ENCODE results near the gene PRDM2.
A peak's percentile ranks its signal among the peaks of the same experiment; 100 is the strongest.

Gene PRDM2

GRCh38 chr1:13807209-13807608 lies 107.2 kb downstream of the PRDM2 start:
- H2AFZ ChIP-seq (ENCODE audit: low read depth, low read length, severe bottlenecking), result no peak overlapping the region
- no peaks in the 10 kb centered on the region for H3K36me3 ChIP-seq (ENCODE audit: low read length)
- H3K79me2 ChIP-seq (ENCODE audit: insufficient read depth, low read length), result no peaks in the 10 kb centered on the region
- H3K27ac ChIP-seq (ENCODE audit: low read depth, low read length), result no peak overlapping the region
- H3K4me3 ChIP-seq (ENCODE audit: insufficient read depth, low read length, poor library complexity, severe bottlenecking), result no peak overlapping the region
- TF ChIP-seq EZH2phosphoT487 (conservative IDR thresholded peaks at IDR 0.05; ENCODE audit: low read length), result no peak
- TF ChIP-seq CTCF (IDR thresholded peaks at IDR 0.05; ENCODE audit: insufficient read depth, low read length, poor library complexity, severe bottlenecking), result peak; percentile 89
- H4K20me1 ChIP-seq (ENCODE audit: low read depth, low read length), result no peaks in the 10 kb centered on the region
- no peak overlapping the region for H3K9ac ChIP-seq (ENCODE audit: low read length)
- H3F3A ChIP-seq (ENCODE audit: insufficient read depth), result no peaks in the 10 kb centered on the region
- H3K27me3 ChIP-seq (ENCODE audit: low read length), result no peaks in the 10 kb centered on the region
- no peaks in the 10 kb centered on the region for H3K9me2 ChIP-seq (replicated peaks; ENCODE audit: insufficient read depth, low read length)
- no peak overlapping the region for H3K4me2 ChIP-seq (ENCODE audit: low read depth, low read length, poor library complexity, severe bottlenecking)
- no peaks in the 10 kb centered on the region for H3K9me3 ChIP-seq (ENCODE audit: insufficient read depth, low read length)

GRCh38 chr1:13808729-13809131 lies 108.7 kb downstream of the PRDM2 start:
- H3K4me2 ChIP-seq (ENCODE audit: low read depth, low read length, poor library complexity, severe bottlenecking), result no peak overlapping the region
- no peaks in the 10 kb centered on the region for H3K9me2 ChIP-seq (replicated peaks; ENCODE audit: insufficient read depth, low read length)
- H3K79me2 ChIP-seq (ENCODE audit: insufficient read depth, low read length), result no peaks in the 10 kb centered on the region
- H3K4me3 ChIP-seq (ENCODE audit: insufficient read depth, low read length, poor library complexity, severe bottlenecking), result no peak overlapping the region
- no peaks in the 10 kb centered on the region for H3K36me3 ChIP-seq (ENCODE audit: low read length)
- H4K20me1 ChIP-seq (ENCODE audit: low read depth, low read length), result no peaks in the 10 kb centered on the region
- H3K27me3 ChIP-seq (ENCODE audit: low read length), result no peaks in the 10 kb centered on the region
- H3K27ac ChIP-seq (ENCODE audit: low read depth, low read length), result no peak overlapping the region
- H2AFZ ChIP-seq (ENCODE audit: low read depth, low read length, severe bottlenecking), result no peak overlapping the region
- no peaks in the 10 kb centered on the region for H3F3A ChIP-seq (ENCODE audit: insufficient read depth)
- no peak overlapping the region for H3K9ac ChIP-seq (ENCODE audit: low read length)
- TF ChIP-seq EZH2phosphoT487 (conservative IDR thresholded peaks at IDR 0.05; ENCODE audit: low read length), result no peak
- no peak for TF ChIP-seq CTCF (IDR thresholded peaks at IDR 0.05; ENCODE audit: insufficient read depth, low read length, poor library complexity, severe bottlenecking)
- no peaks in the 10 kb centered on the region for H3K9me3 ChIP-seq (ENCODE audit: insufficient read depth, low read length)

GRCh38 chr1:13809461-13810159 lies 109.6 kb downstream of the PRDM2 start:
- no peak overlapping the region for H3K4me2 ChIP-seq (ENCODE audit: low read depth, low read length, poor library complexity, severe bottlenecking)
- no peak overlapping the region for H3K27ac ChIP-seq (ENCODE audit: low read depth, low read length)

More at GRCh38 chr1:13809461-13810159, 109.6 kb downstream of the PRDM2 start:
- H3K9ac ChIP-seq (ENCODE audit: low read length), result no peak overlapping the region
- H3K9me2 ChIP-seq (replicated peaks; ENCODE audit: insufficient read depth, low read length), result no peaks in the 10 kb centered on the region
- H3K79me2 ChIP-seq (ENCODE audit: insufficient read depth, low read length), result no peaks in the 10 kb centered on the region
- H3K4me3 ChIP-seq (ENCODE audit: insufficient read depth, low read length, poor library complexity, severe bottlenecking), result no peak overlapping the region
- H3K9me3 ChIP-seq (ENCODE audit: insufficient read depth, low read length), result no peaks in the 10 kb centered on the region
- no peaks in the 10 kb centered on the region for H4K20me1 ChIP-seq (ENCODE audit: low read depth, low read length)
- no peaks in the 10 kb centered on the region for H3K36me3 ChIP-seq (ENCODE audit: low read length)
- H3F3A ChIP-seq (ENCODE audit: insufficient read depth), result no peaks in the 10 kb centered on the region
- no peaks in the 10 kb centered on the region for H3K27me3 ChIP-seq (ENCODE audit: low read length)
- no peak overlapping the region for H2AFZ ChIP-seq (ENCODE audit: low read depth, low read length, severe bottlenecking)
- TF ChIP-seq CTCF (IDR thresholded peaks at IDR 0.05; ENCODE audit: insufficient read depth, low read length, poor library complexity, severe bottlenecking) (peak; percentile 13), EZH2phosphoT487 (conservative IDR thresholded peaks at IDR 0.05; ENCODE audit: low read length) (no peak)

Measured in SU-DHL-6 (cell line).